PC-9 (cell line): ENCODE results near the gene FNDC3B. TPM values are rescaled to one million over a fixed set of nuclear protein-coding genes. Genes with fewer than 3 reads are reported as not detected.

ENCODE experiments used
- BruUV-seq: library from RNA; stranded (reverse); fragments of 400-500 nt; replicated peaks from 2 replicates; lab custom pipeline; 2021; lab: Mats Ljungman, UMichigan
- CTCF ChIA-PET: fragments of 300-600 bp; sonication (Branson Sonifier 250); formaldehyde crosslinking; loops from one replicate; lab custom pipeline; 2022; ENCODE audit warnings: antibody characterized with exemption; lab: Charles Lee
- POLR2A ChIA-PET: fragments of 300-600 bp; sonication (Branson Sonifier 250); formaldehyde crosslinking; loops from one replicate; lab custom pipeline; 2022; ENCODE audit warnings: antibody characterized with exemption; ENCODE audit not compliant: unreplicated experiment; lab: Charles Lee
- DNase-seq, 2 experiments: peaks; one replicate each; pipeline versions ENCODE4 v3.0.0 to v3.0.0-alpha.2; 2015 to 2022; ENCODE audit warnings: mixed read lengths in 1 of 2
- H2AFZ ChIP-seq: fragments of 200-600 bp; sonication (generic); 2 replicates; pipeline ENCODE4 v1.8.1; 2017; ENCODE audit warnings: antibody characterized with exemption
- H3F3A ChIP-seq: fragments of 200-600 bp; sonication (generic); 2 replicates; pipeline ENCODE4 v1.8.1; 2017; ENCODE audit warnings: antibody characterized with exemption, mild to moderate bottlenecking, low read depth; ENCODE audit not compliant: insufficient read depth
- H3K27ac ChIP-seq: fragments of 200-600 bp; sonication (generic); 2 replicates; pipeline ENCODE4 v1.6.1; 2016; ENCODE audit warnings: mixed run types
- H3K27me3 ChIP-seq: fragments of 200-600 bp; sonication (generic); 2 replicates; pipeline ENCODE4 v1.6.1; 2016; ENCODE audit warnings: low read depth, mixed run types; ENCODE audit not compliant: insufficient read depth
- H3K36me3 ChIP-seq: fragments of 200-600 bp; sonication (generic); 2 replicates; pipeline ENCODE4 v1.6.1; 2016; ENCODE audit warnings: low read depth, mixed run types
- H3K4me1 ChIP-seq: fragments of 200-600 bp; sonication (generic); replicated peaks from 2 replicates; pipeline ENCODE4 v1.6.1; 2016; ENCODE audit warnings: mixed run types; ENCODE audit not compliant: insufficient read depth
- H3K4me2 ChIP-seq: fragments of 200-600 bp; sonication (generic); 2 replicates; pipeline ENCODE4 v1.6.1; 2017; ENCODE audit warnings: mixed run types
- H3K4me3 ChIP-seq: fragments of 200-600 bp; sonication (generic); 2 replicates; pipeline ENCODE4 v1.6.1; 2016; ENCODE audit warnings: mixed run types
- H3K79me2 ChIP-seq: fragments of 200-600 bp; sonication (generic); 2 replicates; pipeline ENCODE4 v1.6.1; 2017; ENCODE audit warnings: low read depth, mixed run types
- H3K9me2 ChIP-seq: fragments of 200-600 bp; sonication (generic); 2 replicates; pipeline ENCODE4 v1.8.1; 2017; ENCODE audit warnings: mild to moderate bottlenecking; ENCODE audit not compliant: insufficient read depth
- H3K9me3 ChIP-seq: fragments of 200-600 bp; sonication (generic); 2 replicates; pipeline ENCODE4 v1.8.1; 2016; ENCODE audit warnings: low read depth; ENCODE audit not compliant: insufficient read depth
- H4K20me1 ChIP-seq: fragments of 200-600 bp; sonication (generic); 2 replicates; pipeline ENCODE4 v1.8.1; 2017; ENCODE audit not compliant: insufficient read depth
- CTCF ChIP-seq: fragments of 200-600 bp; sonication (generic); conservative IDR thresholded peaks from 2 replicates; pipeline ENCODE4 v1.6.1; 2017; ENCODE audit warnings: mixed run types, antibody characterized with exemption, mild to moderate bottlenecking, moderate library complexity
- EZH2 ChIP-seq: fragments of 200-600 bp; sonication (generic); IDR thresholded peaks from 2 replicates; pipeline ENCODE4 v1.8.0; 2017; ENCODE audit warnings: antibody characterized with exemption, low read depth
- intact Hi-C: fragments of 100-400 bp; cut with micrococcal nuclease; formaldehyde crosslinking; loops from one replicate; pipeline ENCODE4 v1.10.0; 2022; ENCODE audit not compliant: unreplicated experiment
- total RNA-seq: library from RNA; stranded (reverse); gene quantifications from 2 replicates; pipeline ENCODE4 v1.2.3, GENCODE V29; 2021

The FNDC3B gene
- total RNA-seq, 1 experiment from 2014 or later, result 106 TPM

GRCh38 chr3:172072543-172072942 is 33.2 kb downstream of the FNDC3B start:
- no peak overlapping the region for H3K27ac ChIP-seq
- TF ChIP-seq EZH2 (no peak), CTCF (no peak)
- intact Hi-C loops, result no loop called here

GRCh38 chr3:172073262-172073915 is 34.0 kb downstream of the FNDC3B start:
- Histone ChIP-seq H4K20me1 (peaks cover 96% of the 10 kb centered on the region), H3K9me2 (no peaks in the 10 kb centered on the region), H3K4me1 (0 out of 2 replicates have a peak, but pooled peaks cover 9% of the 10 kb centered on the region), H3K27ac (no peak overlapping the region), H3K4me2 (no peak overlapping the region), H2AFZ (no peak overlapping the region), H3K9me3 (no peaks in the 10 kb centered on the region; the same call in 1 of the 2 replicates), H3K4me3 (no peak overlapping the region), H3K36me3 (peaks cover 81% of the 10 kb centered on the region), H3K79me2 (peaks cover 100% of the 10 kb centered on the region), H3K27me3 (no peaks in the 10 kb centered on the region), H3F3A (peaks cover 84% of the 10 kb centered on the region)
- intact Hi-C loops, result no loop called here
- no peak for TF ChIP-seq CTCF
- no peak for TF ChIP-seq EZH2
- DNase-seq, result no peak
- no TSS peak for BruUV-seq
- POLR2A ChIA-PET, result no interaction called here
- CTCF ChIA-PET, result no interaction called here

More at GRCh38 chr3:172072543-172072942, 33.2 kb downstream of the FNDC3B start:
- Histone ChIP-seq H3K9me3 (no peaks in the 10 kb centered on the region; the same call in 1 of the 2 replicates), H3K9me2 (no peaks in the 10 kb centered on the region), H3K4me3 (no peak overlapping the region), H3K79me2 (peaks cover 100% of the 10 kb centered on the region), H2AFZ (no peak overlapping the region), H3K4me1 (0 out of 2 replicates have a peak, but pooled peaks cover 4% of the 10 kb centered on the region), H4K20me1 (peaks cover 98% of the 10 kb centered on the region), H3K4me2 (no peak overlapping the region), H3K27me3 (no peaks in the 10 kb centered on the region), H3F3A (peaks cover 86% of the 10 kb centered on the region), H3K36me3 (peaks cover 82% of the 10 kb centered on the region)
- DNase-seq, result no peak
- ChIA-PET POLR2A (no interaction called here), CTCF (no interaction called here)
- no TSS peak for BruUV-seq

GRCh38 chr3:172074032-172074431 is 34.7 kb downstream of the FNDC3B start:
- intact Hi-C loops, result no loop called here
- peaks cover 84% of the 10 kb centered on the region for H3F3A ChIP-seq
- BruUV-seq, result no TSS peak
- POLR2A ChIA-PET, result no interaction called here
- no peaks in the 10 kb centered on the region for H3K27me3 ChIP-seq
- H3K4me1 ChIP-seq, result 0 out of 2 replicates have a peak, but pooled peaks cover 9% of the 10 kb centered on the region
- CTCF ChIA-PET, result no interaction called here
- H3K9me3 ChIP-seq, result no peaks in the 10 kb centered on the region; the same call in 1 of the 2 replicates
- DNase-seq, result no peak
- peaks cover 96% of the 10 kb centered on the region for H4K20me1 ChIP-seq
- H3K4me3 ChIP-seq, result no peak overlapping the region
- H3K4me2 ChIP-seq, result no peak overlapping the region
- H3K79me2 ChIP-seq, result peaks cover 100% of the 10 kb centered on the region
- H2AFZ ChIP-seq, result no peak overlapping the region
- TF ChIP-seq EZH2, result no peak
- TF ChIP-seq CTCF, result no peak
- H3K27ac ChIP-seq, result no peak overlapping the region
- peaks cover 83% of the 10 kb centered on the region for H3K36me3 ChIP-seq
- H3K9me2 ChIP-seq, result no peaks in the 10 kb centered on the region
